Tibial artery (tissue), 4 donors: Measurements from ENCODE around the gene CTNND2.
"Not testable (repeated sequence)": the region's sequence is repeated elsewhere in the genome, so short reads cannot be mapped to it uniquely, and the experiment has no call there.

Experiments used
- DNase-seq, 2 donors: peaks; one replicate each; pipeline ENCODE4 v3.0.0-alpha.2; 2019
- H3K27ac ChIP-seq, 2 donors: fragments of 200-600 bp; sonication (generic) in 1 of 2; 1 replicate in 1 of 2; 2 replicates in 1 of 2; pipeline ENCODE4 v1.5.1; 2018 to 2019; ENCODE audit warnings: mild to moderate bottlenecking in 1 of 2
- H3K27me3 ChIP-seq, 2 donors: fragments of 200-600 bp; sonication (generic) in 1 of 2; one replicate each; pipeline versions ENCODE4 v1.5.1 to v1.6.0; 2016 to 2019
- H3K36me3 ChIP-seq, 3 donors: fragments of 200-600 bp; sonication (generic) in 2 of 3; one replicate each; pipeline ENCODE4 v1.5.1; 2016 to 2019; ENCODE audit warnings: mild to moderate bottlenecking in 2 of 3
- H3K4me1 ChIP-seq, 4 donors: fragments of 200-600 bp; sonication (generic) in 2 of 4; 1 replicate in 3 of 4; 2 replicates in 1 of 4; pipeline ENCODE4 v1.5.1; 2016 to 2019
- H3K4me3 ChIP-seq, 2 donors: fragments of 200-600 bp; sonication (generic) in 1 of 2; 1 replicate in 1 of 2; 2 replicates in 1 of 2; pipeline ENCODE4 v1.5.1; 2018 to 2019; ENCODE audit warnings: mild to moderate bottlenecking in 2 of 2
- H3K9me3 ChIP-seq, 3 donors: fragments of 200-600 bp; sonication (generic) in 1 of 3; one replicate each; pipeline ENCODE4 v1.5.1; 2016 to 2019
- intact Hi-C: fragments of 100-400 bp; cut with DNase I; formaldehyde crosslinking; loops from one replicate; pipeline ENCODE4 v1.15.0; 2023; ENCODE audit warnings: low total_unique reads
- TF ChIP-seq, protein P1 (sequence below), 2 experiments: fragments of 200-600 bp in 1 of 2; fragments of 450-650 bp in 1 of 2; IDR thresholded peaks; one replicate each; pipeline ENCODE4 v1.5.1; 2017 to 2019; ENCODE audit warnings: antibody characterized with exemption in 2 of 2, mild to moderate bottlenecking in 1 of 2, moderate library complexity in 1 of 2

Gene CTNND2

DNA sequence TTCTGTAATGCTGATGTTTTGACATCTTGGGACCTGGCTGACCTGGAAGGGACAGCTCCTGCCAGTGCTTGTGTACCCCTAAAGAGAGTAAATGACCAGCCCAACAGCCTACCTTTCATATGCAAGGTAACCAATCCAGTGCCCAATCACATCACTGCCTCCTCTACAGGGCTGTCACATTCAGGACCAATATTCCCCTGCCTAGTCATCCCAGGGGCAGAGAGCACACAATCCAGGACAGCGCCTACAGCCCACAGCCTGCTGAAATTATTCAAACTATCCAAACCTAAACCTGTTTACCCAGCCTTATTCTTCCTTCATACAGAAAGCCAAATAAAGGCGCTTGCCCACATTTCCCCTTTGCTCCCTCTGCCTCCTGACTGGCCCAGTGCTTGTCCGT, 284.1 kb downstream of the CTNND2 start:
- no peak for DNase-seq
- TF ChIP-seq, protein P1, sequence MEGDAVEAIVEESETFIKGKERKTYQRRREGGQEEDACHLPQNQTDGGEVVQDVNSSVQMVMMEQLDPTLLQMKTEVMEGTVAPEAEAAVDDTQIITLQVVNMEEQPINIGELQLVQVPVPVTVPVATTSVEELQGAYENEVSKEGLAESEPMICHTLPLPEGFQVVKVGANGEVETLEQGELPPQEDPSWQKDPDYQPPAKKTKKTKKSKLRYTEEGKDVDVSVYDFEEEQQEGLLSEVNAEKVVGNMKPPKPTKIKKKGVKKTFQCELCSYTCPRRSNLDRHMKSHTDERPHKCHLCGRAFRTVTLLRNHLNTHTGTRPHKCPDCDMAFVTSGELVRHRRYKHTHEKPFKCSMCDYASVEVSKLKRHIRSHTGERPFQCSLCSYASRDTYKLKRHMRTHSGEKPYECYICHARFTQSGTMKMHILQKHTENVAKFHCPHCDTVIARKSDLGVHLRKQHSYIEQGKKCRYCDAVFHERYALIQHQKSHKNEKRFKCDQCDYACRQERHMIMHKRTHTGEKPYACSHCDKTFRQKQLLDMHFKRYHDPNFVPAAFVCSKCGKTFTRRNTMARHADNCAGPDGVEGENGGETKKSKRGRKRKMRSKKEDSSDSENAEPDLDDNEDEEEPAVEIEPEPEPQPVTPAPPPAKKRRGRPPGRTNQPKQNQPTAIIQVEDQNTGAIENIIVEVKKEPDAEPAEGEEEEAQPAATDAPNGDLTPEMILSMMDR (IDR thresholded peaks at IDR 0.05) = no peak
- intact Hi-C loops = no loop called here
- H3K27ac ChIP-seq = no peak overlapping the region
- no peaks in the 10 kb centered on the region for H3K9me3 ChIP-seq
- no peaks in the 10 kb centered on the region for H3K4me1 ChIP-seq
- H3K4me3 ChIP-seq = no peak overlapping the region
- no peaks in the 10 kb centered on the region for H3K36me3 ChIP-seq
- no peaks in the 10 kb centered on the region for H3K27me3 ChIP-seq

DNA sequence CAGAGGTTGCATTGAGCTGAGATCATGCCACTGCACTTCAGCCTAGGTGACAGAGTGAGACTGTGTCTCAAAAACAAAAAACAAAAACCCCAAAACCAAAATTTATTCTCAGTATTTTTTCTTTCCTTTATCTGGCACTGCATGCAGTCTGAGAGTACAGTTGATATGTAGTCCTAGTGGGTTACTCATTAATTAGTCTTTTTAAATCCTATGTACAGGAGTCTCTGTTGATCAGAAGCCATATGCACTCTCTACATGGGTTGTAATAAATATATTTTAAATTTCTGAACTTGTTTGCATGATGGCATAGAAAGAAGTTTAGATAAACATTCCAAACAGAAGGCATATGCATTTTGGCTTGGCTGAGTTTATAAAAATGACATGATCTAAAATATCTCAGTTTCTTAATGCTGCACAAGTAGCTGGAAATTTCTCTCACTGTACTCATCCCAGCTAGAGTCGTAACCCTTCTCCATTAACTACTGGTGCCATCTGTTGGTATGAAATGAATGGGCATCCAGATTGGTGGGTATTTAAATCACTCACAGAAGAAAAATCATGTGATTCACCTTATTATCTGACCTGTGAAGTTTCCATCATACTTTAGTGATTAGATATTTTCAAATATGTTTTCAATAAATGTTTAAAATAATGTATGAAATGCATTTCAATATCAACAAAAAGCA, 284.8 kb downstream of the CTNND2 start:
- DNase-seq = no peak
- H3K27ac ChIP-seq = no peak overlapping the region

DNA sequence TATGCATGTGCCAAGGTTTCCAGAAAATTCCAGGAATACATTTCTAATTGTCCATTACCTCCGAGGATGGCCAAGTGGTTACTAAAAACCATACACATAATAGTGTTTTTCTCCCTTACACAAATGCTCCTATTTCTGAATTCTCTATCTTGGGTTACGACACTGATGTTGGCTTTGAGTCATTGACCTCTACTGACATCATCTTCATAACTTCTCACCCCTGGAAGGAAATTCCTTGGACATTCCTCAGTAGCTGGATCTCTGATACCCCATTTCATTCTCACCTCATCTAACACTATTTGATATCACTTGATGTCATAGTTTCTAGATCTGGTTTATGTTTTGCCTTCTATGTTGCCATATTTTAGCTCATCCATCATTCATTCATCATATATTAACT, 287.2 kb downstream of the CTNND2 start:
- TF ChIP-seq, protein P1 (IDR thresholded peaks at IDR 0.05) = no peak
- no peaks in the 10 kb centered on the region for H3K4me1 ChIP-seq
- intact Hi-C loops = no loop called here
- no peaks in the 10 kb centered on the region for H3K27me3 ChIP-seq
- no peaks in the 10 kb centered on the region for H3K9me3 ChIP-seq
- no peaks in the 10 kb centered on the region for H3K36me3 ChIP-seq
- H3K4me3 ChIP-seq = no peak overlapping the region
- no peak for DNase-seq
- no peak overlapping the region for H3K27ac ChIP-seq

More for the DNA sequence above, 284.8 kb downstream of the CTNND2 start:
- intact Hi-C loops = no loop called here
- Histone ChIP-seq H3K4me1 (no peaks in the 10 kb centered on the region), H3K36me3 (no peaks in the 10 kb centered on the region), H3K27me3 (no peaks in the 10 kb centered on the region), H3K4me3 (no peak overlapping the region), H3K9me3 (no peaks in the 10 kb centered on the region)
- TF ChIP-seq, protein P1 (IDR thresholded peaks at IDR 0.05) = no peak

DNA sequence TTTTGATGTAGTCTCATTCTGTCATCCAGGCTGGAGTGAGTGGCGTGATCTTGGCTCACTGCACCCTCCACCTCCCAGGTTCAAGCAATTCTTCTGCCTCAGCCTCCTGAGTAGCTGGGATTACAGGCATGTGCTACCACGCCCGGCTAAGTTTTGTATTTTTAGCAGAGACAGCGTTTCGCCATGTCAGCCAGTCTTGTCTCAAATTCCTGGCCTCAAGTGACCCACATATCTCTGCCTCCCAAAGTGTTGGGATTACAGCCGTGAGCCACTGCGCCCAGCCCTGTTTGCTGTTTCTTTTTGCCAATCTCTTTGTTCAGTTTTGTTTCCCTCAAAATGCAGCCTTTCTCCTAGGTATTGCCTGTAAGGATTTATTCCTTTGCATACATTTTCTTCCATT, 287.6 kb downstream of the CTNND2 start:
- H3K36me3 ChIP-seq, DNase-seq, intact Hi-C loops, H3K27me3 ChIP-seq, H3K4me1 ChIP-seq, H3K4me3 ChIP-seq, H3K27ac ChIP-seq, H3K9me3 ChIP-seq: not testable (repeated sequence)

DNA sequence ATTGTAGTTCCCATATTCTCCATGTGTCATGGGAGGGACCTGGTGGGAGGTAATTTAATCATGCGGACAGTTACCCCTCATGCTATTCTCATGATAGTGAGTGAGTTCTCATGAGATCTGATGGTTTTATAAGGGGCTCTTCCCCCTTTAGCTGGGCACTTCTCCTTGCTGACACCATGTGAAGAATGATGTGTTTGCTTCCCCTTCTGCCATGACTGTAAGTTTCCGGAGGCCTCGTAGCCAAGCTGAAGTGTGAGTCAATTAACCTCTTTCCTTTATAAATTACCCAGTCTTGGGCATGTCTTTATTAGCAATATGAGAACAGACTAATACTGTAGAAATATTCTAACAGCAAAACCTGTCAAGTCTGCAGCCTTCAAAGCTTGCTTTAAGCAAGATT, 293.2 kb downstream of the CTNND2 start:
- DNase-seq = no peak
- intact Hi-C loops = no loop called here
- Histone ChIP-seq H3K9me3 (no peaks in the 10 kb centered on the region), H3K36me3 (no peaks in the 10 kb centered on the region), H3K4me1 (no peaks in the 10 kb centered on the region), H3K27ac (no peak overlapping the region), H3K27me3 (no peaks in the 10 kb centered on the region), H3K4me3 (no peak overlapping the region)
- TF ChIP-seq, protein P1 (IDR thresholded peaks at IDR 0.05) = no peak

DNA sequence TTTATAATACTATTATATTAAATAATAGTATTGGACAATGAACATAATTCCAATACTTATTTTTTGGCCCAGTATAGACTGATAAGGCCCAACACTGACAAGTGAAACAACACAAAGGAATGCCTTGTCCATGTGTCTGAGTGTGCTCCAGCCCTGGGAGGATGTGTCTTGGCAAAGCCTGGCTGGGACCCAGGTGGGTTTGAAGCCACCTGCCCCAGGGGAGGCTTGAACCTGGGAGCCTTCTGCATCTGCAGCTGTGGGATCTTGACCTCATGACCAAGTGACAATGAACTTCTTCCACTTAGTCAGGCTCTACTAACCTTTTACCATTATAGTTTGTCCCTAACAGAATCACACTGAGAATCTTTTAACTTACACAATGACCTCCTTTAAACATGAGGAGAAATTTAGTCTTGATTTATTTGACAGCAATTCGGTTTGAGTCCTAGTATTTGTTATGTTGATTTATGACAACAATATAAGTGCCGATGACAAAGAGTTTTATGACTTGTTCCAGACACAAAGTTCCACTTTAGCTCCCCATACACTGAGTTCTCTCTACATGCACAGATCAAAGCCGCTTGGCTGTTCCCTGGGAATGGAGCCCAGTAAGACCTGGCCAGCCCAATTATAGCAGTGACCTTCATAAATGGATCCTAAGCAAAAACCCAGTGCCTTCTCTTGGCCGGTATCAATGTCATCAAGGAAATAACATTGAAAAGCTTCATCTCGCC, 294.5 kb downstream of the CTNND2 start:
- intact Hi-C loops = no loop called here
- Histone ChIP-seq H3K9me3 (no peaks in the 10 kb centered on the region), H3K4me1 (no peaks in the 10 kb centered on the region), H3K27me3 (no peaks in the 10 kb centered on the region), H3K27ac (no peak overlapping the region), H3K4me3 (no peak overlapping the region), H3K36me3 (no peaks in the 10 kb centered on the region)
- TF ChIP-seq, protein P1 (IDR thresholded peaks at IDR 0.05) = no peak
- DNase-seq = no peak
